ENCODE data around the gene TBC1D14.

GRCh38 chr4:7006411-7006810, 96.8 kb downstream of the TBC1D14 start:
- no peak for TF ChIP-seq POLR2A (IDR thresholded peaks at IDR 0.05)
- no peak for TF ChIP-seq CTCF (IDR thresholded peaks at IDR 0.05)
- TF ChIP-seq POLR2AphosphoS5 (IDR thresholded peaks at IDR 0.05) = no peak

All from transverse colon (tissue), 4 donors.